Neural cell (in vitro differentiated cells): ENCODE results near the gene ADRM1.

Experiments used
- EP300 ChIP-seq: fragments of 450-650 bp; conservative IDR thresholded peaks from 2 replicates; pipeline ENCODE4 v1.6.1; 2014; ENCODE audit warnings: antibody characterized with exemption, mild to moderate bottlenecking, moderate library complexity; ENCODE audit not compliant: poor library complexity, severe bottlenecking
- REST ChIP-seq: IDR thresholded peaks from 2 replicates; pipeline ENCODE4 v1.6.1; 2012; ENCODE audit warnings: borderline replicate concordance
- SMC3 ChIP-seq: fragments of 450-650 bp; conservative IDR thresholded peaks from 2 replicates; pipeline ENCODE4 v1.6.1; 2014; ENCODE audit warnings: antibody characterized with exemption, mild to moderate bottlenecking, moderate library complexity; ENCODE audit not compliant: poor library complexity
- TF ChIP-seq, protein P1 (sequence below): fragments of 450-650 bp; IDR thresholded peaks from 2 replicates; pipeline ENCODE4 v1.5.1; 2014; ENCODE audit warnings: antibody characterized with exemption, mild to moderate bottlenecking, moderate library complexity; ENCODE audit not compliant: poor library complexity, severe bottlenecking

GRCh38 chr20:62254021-62254724 lies 48.6 kb upstream of the ADRM1 start:
- TF ChIP-seq, protein P1, sequence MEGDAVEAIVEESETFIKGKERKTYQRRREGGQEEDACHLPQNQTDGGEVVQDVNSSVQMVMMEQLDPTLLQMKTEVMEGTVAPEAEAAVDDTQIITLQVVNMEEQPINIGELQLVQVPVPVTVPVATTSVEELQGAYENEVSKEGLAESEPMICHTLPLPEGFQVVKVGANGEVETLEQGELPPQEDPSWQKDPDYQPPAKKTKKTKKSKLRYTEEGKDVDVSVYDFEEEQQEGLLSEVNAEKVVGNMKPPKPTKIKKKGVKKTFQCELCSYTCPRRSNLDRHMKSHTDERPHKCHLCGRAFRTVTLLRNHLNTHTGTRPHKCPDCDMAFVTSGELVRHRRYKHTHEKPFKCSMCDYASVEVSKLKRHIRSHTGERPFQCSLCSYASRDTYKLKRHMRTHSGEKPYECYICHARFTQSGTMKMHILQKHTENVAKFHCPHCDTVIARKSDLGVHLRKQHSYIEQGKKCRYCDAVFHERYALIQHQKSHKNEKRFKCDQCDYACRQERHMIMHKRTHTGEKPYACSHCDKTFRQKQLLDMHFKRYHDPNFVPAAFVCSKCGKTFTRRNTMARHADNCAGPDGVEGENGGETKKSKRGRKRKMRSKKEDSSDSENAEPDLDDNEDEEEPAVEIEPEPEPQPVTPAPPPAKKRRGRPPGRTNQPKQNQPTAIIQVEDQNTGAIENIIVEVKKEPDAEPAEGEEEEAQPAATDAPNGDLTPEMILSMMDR = no peak
- TF ChIP-seq EP300 (no peak), REST (no peak), SMC3 (no peak)
